GM18505 (cell line): ENCODE data around the gene HRH1.

Experiments
- ATAC-seq: cut with Tn5 transposase; IDR thresholded peaks from one replicate; pipeline ENCODE4 v1.9.1; 2021; ENCODE audit not compliant: unreplicated experiment
- POLR2A ChIP-seq: IDR thresholded peaks from 4 replicates; pipeline ENCODE4 v1.6.1; 2011; ENCODE audit warnings: borderline replicate concordance; ENCODE audit not compliant: insufficient read depth, insufficient read length; ENCODE audit errors: extremely low read depth

HRH1 gene

DNA sequence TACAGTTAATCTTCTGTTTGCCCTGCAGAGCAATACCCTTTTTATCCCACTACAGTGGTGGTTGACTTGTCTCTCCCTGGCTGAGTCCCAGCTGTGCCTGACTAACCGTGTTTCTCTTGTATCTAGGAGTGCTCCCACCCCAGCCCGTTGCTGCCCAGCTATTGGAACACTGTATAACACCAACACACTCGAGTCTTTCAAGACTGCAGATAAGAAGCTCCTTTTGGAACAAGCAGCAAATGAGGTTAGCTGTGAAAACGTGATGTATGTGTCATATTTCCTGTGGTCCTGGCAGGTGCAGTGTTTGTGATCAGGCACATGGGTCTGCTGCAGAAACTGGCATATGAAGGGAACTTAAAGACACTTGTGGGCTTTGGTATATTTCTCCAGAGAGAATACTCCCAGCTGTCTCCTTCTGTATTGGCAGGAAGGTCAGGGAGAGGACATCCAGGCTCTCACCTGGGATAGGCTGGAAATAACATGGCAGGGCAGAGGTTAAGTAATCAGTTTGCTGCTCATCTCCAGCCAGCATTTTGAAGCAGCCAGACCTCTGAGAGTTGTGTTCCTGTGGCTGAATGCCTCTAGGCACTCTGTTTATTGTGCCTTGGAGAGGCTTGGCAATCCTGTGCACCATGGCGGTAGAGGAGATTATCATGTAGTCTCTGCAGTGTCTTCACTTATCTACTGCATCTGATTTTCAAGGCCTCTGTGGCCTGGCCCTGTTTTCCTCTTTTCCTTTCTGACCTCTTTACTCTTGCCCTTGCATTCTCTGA, 152.7 kb downstream of the HRH1 start:
- no peak for TF ChIP-seq POLR2A

DNA sequence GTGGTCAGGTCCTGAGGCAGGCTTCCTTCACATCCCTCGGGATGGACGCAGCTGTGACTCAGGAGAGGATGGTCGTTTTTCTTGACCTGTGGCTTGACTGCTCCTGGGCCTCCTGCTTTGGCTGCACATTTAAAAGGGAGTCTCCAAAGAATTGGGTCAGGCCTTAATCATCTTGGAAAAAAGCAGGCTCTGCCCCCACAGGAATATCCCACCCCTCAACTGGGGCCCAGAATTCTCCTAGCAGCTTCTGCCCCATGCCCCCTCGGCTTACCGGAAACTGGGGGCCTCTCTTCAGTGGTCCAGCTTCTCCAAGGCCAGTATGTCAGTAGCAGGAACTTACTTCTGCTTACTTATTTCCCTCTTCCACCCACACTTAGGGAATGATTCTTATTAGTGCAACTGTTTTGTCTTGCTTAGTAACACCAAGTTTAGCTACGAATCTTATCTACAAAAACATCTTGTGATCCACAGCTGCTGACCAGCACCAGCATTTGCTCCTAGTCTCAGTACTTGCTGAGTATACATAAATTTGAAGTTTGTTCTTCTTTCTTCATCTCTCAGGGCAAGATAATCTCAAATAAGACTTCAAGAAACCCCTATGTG, 153.6 kb downstream of the HRH1 start:
- TF ChIP-seq POLR2A, result no peak
- ATAC-seq, result no peak

More for the DNA sequence above, 152.7 kb downstream of the HRH1 start:
- peak; percentile 50 for ATAC-seq

DNA sequence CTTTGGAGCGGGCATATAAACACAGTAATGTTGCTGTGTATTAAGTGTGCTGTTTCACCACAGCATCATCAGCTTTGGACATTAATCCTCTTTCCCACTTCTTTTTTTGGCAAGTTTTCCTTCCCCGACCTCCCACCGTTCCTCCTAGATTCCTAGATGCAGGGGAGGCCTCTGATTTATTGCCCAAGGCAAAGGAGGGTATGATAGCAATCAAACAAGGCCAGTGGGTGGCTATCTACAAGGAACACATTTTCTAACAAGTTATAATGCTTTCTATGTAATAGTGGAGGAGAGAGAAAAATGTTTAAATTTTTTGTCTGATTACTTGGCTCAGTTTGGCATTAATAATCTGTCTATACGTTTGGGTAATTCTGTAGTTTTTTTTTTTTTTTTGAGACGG, 156.0 kb downstream of the HRH1 start:
- no peak for TF ChIP-seq POLR2A
- ATAC-seq, result no peak

DNA sequence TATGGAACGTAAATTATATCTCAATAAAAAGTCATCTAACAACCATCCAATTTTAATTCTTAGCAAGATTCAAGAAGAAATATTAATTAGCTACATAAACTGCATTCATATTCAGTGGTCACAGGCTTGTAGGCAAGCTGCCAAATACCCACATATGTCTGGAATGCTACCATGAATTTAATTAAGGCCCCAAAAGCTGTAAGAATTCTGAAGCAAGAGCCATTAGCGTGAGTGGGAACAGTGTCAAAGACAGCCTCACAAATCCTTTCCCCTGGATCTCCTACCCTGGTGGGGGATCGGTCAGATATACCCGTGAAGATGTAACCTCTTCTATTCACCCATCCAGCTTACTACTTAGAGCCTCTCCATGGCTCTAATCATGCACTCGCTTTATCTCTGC, 157.9 kb downstream of the HRH1 start:
- no peak for ATAC-seq
- no peak for TF ChIP-seq POLR2A
